Measurements from ENCODE around the gene TNFRSF17. TPM values are rescaled to one million over a fixed set of nuclear protein-coding genes. Genes with fewer than 3 reads are reported as not detected.

TNFRSF17 gene
- total RNA-seq, 1 donor from 2014 or later: 0.46 TPM

DNA sequence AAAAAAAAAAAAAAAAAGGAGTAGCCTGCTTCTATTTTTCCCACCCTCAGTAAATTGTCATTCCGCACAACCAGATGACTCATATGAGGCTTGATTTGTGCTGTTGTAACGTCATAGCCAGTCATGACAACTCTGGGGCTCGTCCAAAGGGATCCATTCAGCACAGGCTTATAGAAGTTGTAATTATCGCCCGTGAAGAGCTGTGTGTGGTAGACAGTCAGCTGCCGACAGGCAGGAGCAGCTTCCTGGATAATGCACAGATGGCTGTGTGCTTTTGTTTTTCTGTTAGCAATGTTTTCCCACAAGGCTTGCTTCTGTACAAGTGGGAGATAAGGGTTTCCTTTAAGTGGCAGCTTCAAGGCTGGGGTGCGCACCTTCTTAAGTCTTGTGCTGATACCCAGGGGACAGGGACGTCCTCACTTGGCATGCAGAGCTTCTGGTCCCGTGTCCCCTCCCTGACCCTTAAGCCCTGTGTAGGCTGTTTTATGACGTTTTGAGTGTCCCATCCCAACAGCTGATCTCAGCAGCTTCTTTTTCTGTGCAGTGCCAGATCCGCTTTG, 37.5 kb downstream of the TNFRSF17 start:
- DNase-seq (ENCODE audit: low spot score): no peak

DNA sequence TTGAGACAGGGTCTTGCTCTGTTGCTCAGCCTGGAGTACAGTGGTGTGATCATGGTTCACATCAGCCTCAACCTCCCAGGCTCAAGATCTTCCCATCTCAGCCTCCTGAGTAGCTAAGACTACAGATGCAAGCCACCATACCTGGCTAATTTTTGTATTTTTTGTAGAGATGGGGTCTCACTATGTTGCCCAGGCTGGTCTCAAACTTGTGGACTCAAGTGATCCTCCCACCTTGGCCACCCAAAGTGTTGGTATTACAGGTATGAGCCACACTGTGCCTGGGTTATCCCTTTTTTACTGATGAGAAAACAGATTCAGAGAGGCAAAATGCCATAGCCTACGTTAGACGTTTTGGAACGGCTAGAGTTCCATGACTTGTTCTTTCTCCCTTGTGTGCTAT, 41.6 kb downstream of the TNFRSF17 start:
- no peak for DNase-seq (ENCODE audit: low spot score)

DNA sequence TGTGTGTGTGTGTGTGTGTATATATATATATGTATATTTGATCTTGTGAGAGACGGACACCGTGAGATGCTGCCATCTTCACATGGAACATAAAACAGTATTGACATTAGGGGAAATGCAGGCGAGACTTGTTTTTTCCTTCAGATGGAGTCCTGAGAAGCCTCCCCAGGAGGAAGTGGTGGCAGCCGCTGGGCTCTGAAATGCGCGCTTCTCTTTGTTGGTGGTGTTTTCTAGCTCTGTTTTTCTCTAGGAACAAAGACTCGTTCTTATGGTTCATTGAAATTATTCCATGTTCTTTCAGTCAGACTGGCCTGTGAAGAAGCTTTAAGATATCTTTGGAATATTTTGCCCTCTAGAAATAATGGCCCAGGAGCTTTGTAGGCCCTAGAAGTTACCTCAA, 44.5 kb downstream of the TNFRSF17 start:
- DNase-seq (ENCODE audit: low spot score): no peak

- no peak for DNase-seq (ENCODE audit: low spot score)
Observed at GRCh38 chr16:12009922-12010321, 44.9 kb downstream of the TNFRSF17 start.

DNA sequence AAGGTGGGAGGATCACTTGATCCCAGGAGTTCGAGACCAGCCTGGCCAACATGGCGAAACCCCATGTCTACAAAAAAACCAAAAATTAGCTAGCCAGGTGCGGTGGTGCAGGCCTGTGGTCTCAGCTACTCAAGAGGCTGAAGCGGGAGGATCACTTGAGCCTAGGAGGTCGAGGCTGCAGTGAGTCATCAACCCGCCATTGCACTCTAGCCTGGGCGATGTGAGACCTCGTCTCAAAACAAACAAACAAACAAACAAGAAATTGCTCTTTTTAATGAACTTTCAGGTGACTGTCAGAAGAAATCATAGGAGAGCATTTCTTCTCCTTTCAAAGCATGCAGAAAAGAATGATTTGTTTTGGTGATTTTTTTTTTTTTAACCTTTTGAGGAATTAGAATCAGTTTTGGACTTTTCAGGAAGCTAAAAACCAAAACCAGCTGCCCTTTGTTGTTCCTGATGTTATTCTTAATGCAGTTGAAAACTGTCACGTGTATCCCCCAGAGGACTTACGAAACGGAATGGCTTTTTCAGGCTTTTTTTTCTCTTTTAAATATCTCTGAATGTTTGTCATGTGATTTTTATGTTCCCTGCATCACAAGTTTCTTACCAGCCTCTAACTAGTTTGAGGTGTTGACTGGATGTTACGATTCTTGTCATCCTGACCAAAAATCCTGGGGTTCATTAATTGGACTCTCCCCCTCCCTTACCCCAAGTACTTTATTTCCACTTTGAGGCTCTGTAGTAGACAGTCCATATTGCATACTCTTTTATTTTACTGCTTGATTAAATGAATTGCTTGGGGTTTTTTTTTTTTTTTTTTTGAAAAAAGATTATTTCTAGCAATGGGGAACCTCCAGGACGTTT, 45.6 kb downstream of the TNFRSF17 start:
- DNase-seq (ENCODE audit: low spot score): no peak

DNA sequence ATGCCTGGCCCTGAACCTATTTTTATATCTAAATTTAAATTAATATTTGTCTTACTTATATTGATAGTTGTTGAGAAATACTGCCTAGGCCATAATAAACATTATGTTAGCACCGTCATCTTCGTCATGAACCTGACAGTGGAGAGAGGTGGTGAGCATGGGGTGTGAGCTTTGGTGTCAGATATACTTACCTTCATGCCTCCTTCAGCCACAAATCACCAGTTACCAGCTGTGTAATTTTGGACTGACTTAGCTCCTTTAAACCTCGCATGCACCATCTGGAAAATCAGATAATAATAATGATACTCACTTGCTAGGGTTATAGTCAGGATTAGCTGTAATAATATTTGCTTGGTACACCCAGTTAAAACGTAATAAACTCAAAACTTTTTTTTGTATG, 46.6 kb downstream of the TNFRSF17 start:
- DNase-seq (ENCODE audit: low spot score): no peak

GRCh38 chr16:12016291-12016947, 51.4 kb downstream of the TNFRSF17 start:
- DNase-seq (ENCODE audit: low spot score): no peak

- no peak for DNase-seq (ENCODE audit: low spot score)
Observed at GRCh38 chr16:12017558-12017957, 52.5 kb downstream of the TNFRSF17 start.

Other genes starting within 250 kb of the TNFRSF17 start
- 55.7 TPM for gene TXNDC11, start 222.4 kb upstream of the TNFRSF17 start, total RNA-seq
- 47.1 TPM for gene ZC3H7A, start 168.0 kb upstream of the TNFRSF17 start, total RNA-seq
- gene RSL1D1, start 113.7 kb upstream of the TNFRSF17 start, total RNA-seq: 80.7 TPM
- 73.5 TPM for gene GSPT1, start 49.3 kb upstream of the TNFRSF17 start, total RNA-seq
- 5.5 TPM for gene NPIPB2, start 23.2 kb upstream of the TNFRSF17 start, total RNA-seq
- 31.6 TPM for gene SNX29, start 11.5 kb downstream of the TNFRSF17 start, total RNA-seq

Measured in mucosa of gallbladder (tissue), 1 donor.